ENCODE results near the gene NHERF2.
"Not testable (repeated sequence)": the region's sequence is repeated elsewhere in the genome, so short reads cannot be mapped to it uniquely, and the experiment has no call there.

Gene NHERF2

DNA sequence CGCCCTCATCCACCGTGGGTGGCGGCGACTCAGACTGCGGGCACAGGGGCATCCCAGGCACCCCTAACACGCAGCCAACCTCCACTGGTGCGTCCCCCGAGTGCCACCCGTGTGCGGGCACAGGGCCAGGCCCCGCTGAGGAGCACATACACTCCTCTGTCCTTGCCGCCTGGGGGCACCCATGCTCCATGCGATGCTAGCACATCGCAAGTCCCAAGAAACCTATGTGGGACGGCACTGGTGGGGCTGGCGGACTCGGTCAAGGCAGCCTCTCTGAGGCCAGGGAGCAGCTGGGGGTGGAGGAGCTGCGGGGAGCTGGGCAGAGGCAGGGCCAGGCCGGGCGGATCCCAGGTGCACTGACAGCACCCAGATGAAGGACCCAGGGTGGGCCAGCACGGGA lies 21.1 kb upstream of the NHERF2 start:
- H3K27me3 Mint-ChIP-seq = no peaks in the 10 kb centered on the region
- peak overlapping the region; percentile 58 for H3K27ac Mint-ChIP-seq (ENCODE audit: low read depth)
- H3K4me1 Mint-ChIP-seq = peaks cover 48% of the 10 kb centered on the region
- H3K36me3 Mint-ChIP-seq (ENCODE audit: insufficient read depth) = peaks cover 18% of the 10 kb centered on the region
- H3K9me3 Mint-ChIP-seq = no peaks in the 10 kb centered on the region
- no peak for DNase-seq (ENCODE audit: low spot score in 2 of 2)
- H3K4me3 Mint-ChIP-seq = peak overlapping the region; percentile 4
- ATAC-seq (replicated peaks; ENCODE audit: extremely low read depth, poor library complexity, severe bottlenecking) = no peak

- Mint-ChIP-seq H3K27ac (ENCODE audit: low read depth) (peak overlapping the region; percentile 58), H3K4me3 (peak overlapping the region; percentile 83), H3K4me1 (peaks cover 48% of the 10 kb centered on the region), H3K27me3 (no peaks in the 10 kb centered on the region), H3K9me3 (no peaks in the 10 kb centered on the region), H3K36me3 (ENCODE audit: insufficient read depth) (peaks cover 14% of the 10 kb centered on the region)
- DNase-seq (ENCODE audit: low spot score in 2 of 2) = no peak
- no peak for ATAC-seq (replicated peaks; ENCODE audit: extremely low read depth, poor library complexity, severe bottlenecking)
Measured at GRCh38 chr16:2006317-2006716, 20.4 kb upstream of the NHERF2 start.

- peaks cover 48% of the 10 kb centered on the region for H3K4me1 Mint-ChIP-seq
- H3K36me3 Mint-ChIP-seq (ENCODE audit: insufficient read depth) = peaks cover 10% of the 10 kb centered on the region
- H3K4me3 Mint-ChIP-seq = peak overlapping the region; percentile 83
- no peak for DNase-seq (ENCODE audit: low spot score in 2 of 2)
- H3K27me3 Mint-ChIP-seq = no peaks in the 10 kb centered on the region
- ATAC-seq (replicated peaks; ENCODE audit: extremely low read depth, poor library complexity, severe bottlenecking) = no peak
- no peaks in the 10 kb centered on the region for H3K9me3 Mint-ChIP-seq
- H3K27ac Mint-ChIP-seq (ENCODE audit: low read depth) = peak overlapping the region; percentile 81
Measured at GRCh38 chr16:2007081-2007836, 19.4 kb upstream of the NHERF2 start.

DNA sequence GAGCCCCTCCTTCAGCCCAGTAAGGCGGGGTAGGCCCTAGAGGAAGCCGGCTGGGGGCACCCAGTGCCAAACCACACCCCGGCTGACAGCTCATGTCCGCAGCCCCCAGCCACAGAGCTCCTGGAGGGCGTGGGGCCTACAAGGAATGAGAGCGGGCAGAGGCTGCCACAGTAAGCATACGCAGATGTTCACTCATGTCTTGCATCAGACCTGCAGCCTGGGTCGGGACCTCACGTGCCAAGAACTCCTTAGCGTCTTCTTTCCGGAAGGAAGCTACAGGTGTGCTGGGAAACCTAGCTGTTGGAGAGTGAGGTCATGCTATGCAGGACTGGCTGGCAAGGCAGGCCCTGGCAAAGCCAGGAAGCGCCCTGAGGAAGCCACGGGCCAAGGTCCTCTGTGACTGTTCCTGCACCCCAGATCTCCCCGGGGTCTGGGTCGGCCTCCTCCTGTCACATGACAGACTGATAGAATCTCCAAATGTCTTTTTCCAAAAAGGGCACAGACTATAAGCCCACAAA lies 18.6 kb upstream of the NHERF2 start:
- peak overlapping the region; percentile 81 for H3K27ac Mint-ChIP-seq (ENCODE audit: low read depth)
- ATAC-seq (replicated peaks; ENCODE audit: extremely low read depth, poor library complexity, severe bottlenecking) (no peak), DNase-seq (ENCODE audit: low spot score in 2 of 2) (no peak)
- peaks cover 48% of the 10 kb centered on the region for H3K4me1 Mint-ChIP-seq
- H3K4me3 Mint-ChIP-seq = peak overlapping the region; percentile 83
- H3K36me3 Mint-ChIP-seq (ENCODE audit: insufficient read depth) = peaks cover 8% of the 10 kb centered on the region
- no peaks in the 10 kb centered on the region for H3K9me3 Mint-ChIP-seq
- H3K27me3 Mint-ChIP-seq = no peaks in the 10 kb centered on the region

- DNase-seq (ENCODE audit: low spot score in 2 of 2) (no peak), ATAC-seq (replicated peaks; ENCODE audit: extremely low read depth, poor library complexity, severe bottlenecking) (no peak)
- H3K4me1 Mint-ChIP-seq = peaks cover 48% of the 10 kb centered on the region
- peak overlapping the region; percentile 81 for H3K27ac Mint-ChIP-seq (ENCODE audit: low read depth)
- no peaks in the 10 kb centered on the region for H3K27me3 Mint-ChIP-seq
- no peaks in the 10 kb centered on the region for H3K9me3 Mint-ChIP-seq
- peak overlapping the region; percentile 83 for H3K4me3 Mint-ChIP-seq
- H3K36me3 Mint-ChIP-seq (ENCODE audit: insufficient read depth) = peaks cover 8% of the 10 kb centered on the region
Measured at GRCh38 chr16:2008631-2009163, 18.0 kb upstream of the NHERF2 start.

- Mint-ChIP-seq H3K4me1 (peaks cover 48% of the 10 kb centered on the region), H3K27me3 (no peaks in the 10 kb centered on the region), H3K4me3 (peak overlapping the region; percentile 83)
Measured at GRCh38 chr16:2009164-2009711, 17.5 kb upstream of the NHERF2 start.

DNA sequence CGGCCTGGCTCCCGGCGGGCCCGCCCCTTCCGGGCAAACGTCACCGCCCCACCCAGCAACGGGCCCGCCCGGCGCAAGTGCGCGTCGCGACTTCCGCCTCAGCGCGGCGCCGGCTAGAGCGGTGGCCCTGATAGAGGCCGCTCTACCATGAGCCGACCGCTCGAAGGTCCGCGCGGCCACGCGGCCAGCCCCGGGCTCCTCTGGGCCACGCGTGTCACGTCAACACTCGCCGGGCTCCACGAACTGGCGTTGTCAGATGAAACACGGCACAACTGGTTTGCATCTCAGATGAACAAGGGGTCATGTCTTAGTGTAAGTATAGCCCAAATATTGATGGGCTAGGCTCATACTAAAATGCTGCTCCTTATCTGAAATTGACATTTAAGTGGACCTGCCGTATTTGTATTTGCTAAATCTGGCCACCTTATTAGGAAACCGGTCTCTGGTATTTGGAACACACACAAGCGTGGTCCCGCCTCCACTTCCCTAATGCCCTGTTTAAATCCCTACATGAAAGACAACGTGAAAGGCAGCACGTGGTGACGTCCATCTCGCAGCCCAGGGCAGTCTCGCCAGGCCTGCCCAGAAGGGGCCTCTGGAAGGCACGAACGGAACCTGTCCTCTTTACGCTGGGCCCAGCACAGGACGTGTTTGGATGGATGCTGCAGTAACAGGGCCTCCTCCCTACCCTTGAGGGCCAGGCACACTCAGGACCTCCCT lies 16.8 kb upstream of the NHERF2 start, which contains the start of gene ZNF598:
TSS of gene ZNF598 (minus strand) at position 31 of the 720 bp plus-strand sequence.
- Mint-ChIP-seq H3K4me3 (peak within 1 kb of the TSS; percentile 83), H3K27ac (ENCODE audit: low read depth) (peak within 1 kb of the TSS; percentile 93), H3K27me3 (no peaks in the 10 kb centered on the region), H3K9me3 (no peaks in the 10 kb centered on the region), H3K4me1 (peaks cover 44% of the 10 kb centered on the region), H3K36me3 (ENCODE audit: insufficient read depth) (peaks cover 7% of the 10 kb centered on the region)
- peak; percentile 93 for ATAC-seq (replicated peaks; ENCODE audit: extremely low read depth, poor library complexity, severe bottlenecking)
- DNase-seq (ENCODE audit: low spot score in 2 of 2) = peak; percentile 56 to 59

More at GRCh38 chr16:2009164-2009711, 17.5 kb upstream of the NHERF2 start:
- ATAC-seq (replicated peaks; ENCODE audit: extremely low read depth, poor library complexity, severe bottlenecking) = peak; percentile 55
- H3K9me3 Mint-ChIP-seq = no peaks in the 10 kb centered on the region
- peak overlapping the region; percentile 81 for H3K27ac Mint-ChIP-seq (ENCODE audit: low read depth)
- peaks cover 7% of the 10 kb centered on the region for H3K36me3 Mint-ChIP-seq (ENCODE audit: insufficient read depth)
- no peak for DNase-seq (ENCODE audit: low spot score in 2 of 2)

GRCh38 chr16:2011726-2012125 lies 15.0 kb upstream of the NHERF2 start:
- not testable (repeated sequence) for DNase-seq (ENCODE audit: low spot score in 2 of 2); H3K9me3 Mint-ChIP-seq; H3K27ac Mint-ChIP-seq (ENCODE audit: low read depth); H3K27me3 Mint-ChIP-seq; ATAC-seq (replicated peaks; ENCODE audit: extremely low read depth, poor library complexity, severe bottlenecking); H3K4me3 Mint-ChIP-seq; H3K36me3 Mint-ChIP-seq (ENCODE audit: insufficient read depth)
- H3K4me1 Mint-ChIP-seq = peaks cover 28% of the 10 kb centered on the region

DNA sequence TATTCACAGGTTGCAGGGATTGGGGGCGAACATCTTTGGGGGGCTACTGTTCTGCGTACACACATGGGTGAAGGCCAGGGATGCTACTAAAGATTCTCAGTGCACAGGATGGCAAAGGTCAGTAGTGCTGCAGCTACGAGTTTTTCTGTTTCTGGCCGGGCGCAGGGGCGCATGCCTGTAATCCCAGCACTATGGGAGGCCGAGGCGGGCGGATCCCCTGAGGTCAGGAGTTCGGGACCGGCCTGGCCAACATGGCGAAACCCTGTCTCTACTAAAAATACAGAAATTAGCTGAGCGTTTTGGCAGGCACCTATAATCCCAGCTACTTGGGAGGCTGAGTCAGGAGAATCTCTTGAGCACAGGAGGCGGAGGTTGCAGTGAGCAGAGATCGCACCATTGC lies 13.2 kb upstream of the NHERF2 start:
- H3K27me3 Mint-ChIP-seq = peaks cover 3% of the 10 kb centered on the region
- H3K9me3 Mint-ChIP-seq = no peaks in the 10 kb centered on the region
- no peak overlapping the region for H3K27ac Mint-ChIP-seq (ENCODE audit: low read depth)
- no peak for ATAC-seq (replicated peaks; ENCODE audit: extremely low read depth, poor library complexity, severe bottlenecking)
- DNase-seq (ENCODE audit: low spot score in 2 of 2) = no peak
- peaks cover 10% of the 10 kb centered on the region for H3K4me1 Mint-ChIP-seq
- no peak overlapping the region for H3K4me3 Mint-ChIP-seq
- peaks cover 3% of the 10 kb centered on the region for H3K36me3 Mint-ChIP-seq (ENCODE audit: insufficient read depth)

DNA sequence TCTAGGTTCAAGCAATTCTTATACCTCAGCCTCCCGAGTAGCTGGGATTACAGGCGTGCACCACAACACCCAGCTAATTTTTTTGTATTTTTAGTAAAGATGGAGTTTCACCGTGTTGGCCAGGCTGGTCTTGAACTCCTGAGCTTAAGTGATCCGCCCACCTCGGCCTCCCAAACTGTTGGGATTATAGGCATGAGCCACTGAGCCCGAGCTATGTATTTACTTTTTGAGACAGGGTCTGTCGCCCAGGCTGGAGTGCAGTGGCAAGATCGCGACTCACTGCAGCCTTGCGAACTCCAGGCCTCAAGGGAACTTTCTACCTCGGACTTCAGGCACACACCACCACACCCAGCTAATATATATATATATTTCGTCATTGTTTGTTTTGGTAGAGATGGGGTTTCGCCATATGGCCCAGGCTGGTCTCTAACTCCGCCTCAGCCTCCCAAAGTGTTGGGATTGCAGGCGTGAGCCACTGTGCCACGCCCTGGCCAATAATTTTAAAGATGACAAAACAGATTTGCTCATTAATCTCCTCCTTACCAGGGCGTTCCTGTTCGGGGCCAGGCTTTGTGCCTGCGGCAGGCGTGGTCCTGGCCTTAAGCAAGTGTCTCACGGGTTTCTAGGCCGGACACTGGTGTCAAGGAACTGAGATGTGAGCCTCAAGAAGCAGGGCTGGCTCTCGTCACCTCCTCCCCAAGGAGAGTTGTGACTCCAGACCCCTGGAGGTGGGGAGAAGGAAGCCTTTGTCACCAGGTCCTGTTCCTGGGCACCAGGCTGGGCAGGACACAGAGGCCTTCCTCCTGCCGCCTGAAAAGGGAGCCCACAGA lies 11.4 kb upstream of the NHERF2 start:
- H3K36me3 Mint-ChIP-seq (ENCODE audit: insufficient read depth) = no peaks in the 10 kb centered on the region
- ATAC-seq (replicated peaks; ENCODE audit: extremely low read depth, poor library complexity, severe bottlenecking) (no peak), DNase-seq (ENCODE audit: low spot score in 2 of 2) (no peak)
- H3K4me1 Mint-ChIP-seq = peaks cover under 1% of the 10 kb centered on the region
- H3K4me3 Mint-ChIP-seq = no peak overlapping the region
- peaks cover 11% of the 10 kb centered on the region for H3K27me3 Mint-ChIP-seq
- no peak overlapping the region for H3K27ac Mint-ChIP-seq (ENCODE audit: low read depth)
- no peaks in the 10 kb centered on the region for H3K9me3 Mint-ChIP-seq

DNA sequence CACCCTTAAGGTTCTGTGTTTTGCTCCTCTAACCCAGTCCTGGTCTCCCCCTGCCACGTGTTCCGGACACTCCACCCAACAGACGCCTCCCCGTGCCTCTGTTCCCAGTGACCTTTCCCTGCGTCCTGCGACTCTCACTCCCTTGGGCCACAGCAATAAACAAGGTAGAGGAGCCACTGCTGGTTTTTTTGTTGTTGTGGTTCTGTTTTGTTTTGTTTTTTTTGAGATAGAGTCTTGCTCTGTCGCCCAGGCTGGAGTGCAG lies 10.8 kb upstream of the NHERF2 start:
- DNase-seq (ENCODE audit: low spot score in 2 of 2) = no peak
- no peak for ATAC-seq (replicated peaks; ENCODE audit: extremely low read depth, poor library complexity, severe bottlenecking)
- H3K27me3 Mint-ChIP-seq = peaks cover 16% of the 10 kb centered on the region
- no peak overlapping the region for H3K27ac Mint-ChIP-seq (ENCODE audit: low read depth)
- no peaks in the 10 kb centered on the region for H3K36me3 Mint-ChIP-seq (ENCODE audit: insufficient read depth)
- H3K4me3 Mint-ChIP-seq = no peak overlapping the region
- no peaks in the 10 kb centered on the region for H3K4me1 Mint-ChIP-seq
- H3K9me3 Mint-ChIP-seq = no peaks in the 10 kb centered on the region

- H3K4me3 Mint-ChIP-seq = no peak overlapping the region
- H3K9me3 Mint-ChIP-seq = no peaks in the 10 kb centered on the region
- H3K4me1 Mint-ChIP-seq = no peaks in the 10 kb centered on the region
- H3K27ac Mint-ChIP-seq (ENCODE audit: low read depth) = no peak overlapping the region
- peaks cover 22% of the 10 kb centered on the region for H3K27me3 Mint-ChIP-seq
- H3K36me3 Mint-ChIP-seq (ENCODE audit: insufficient read depth) = no peaks in the 10 kb centered on the region
- DNase-seq (ENCODE audit: low spot score in 2 of 2) = no peak
- no peak for ATAC-seq (replicated peaks; ENCODE audit: extremely low read depth, poor library complexity, severe bottlenecking)
Measured at GRCh38 chr16:2016407-2016922, 10.2 kb upstream of the NHERF2 start.

All from central memory CD8-positive, alpha-beta T cell (primary cell).